ENCODE measurements around the gene HIPK3.

Gene HIPK3

GRCh38 chr11:33394431-33395109 is 137.4 kb downstream of the HIPK3 start:
- DNase-seq (ENCODE audit: low spot score): no peak

GRCh38 chr11:33396361-33396760 is 139.2 kb downstream of the HIPK3 start:
- no peak for DNase-seq (ENCODE audit: low spot score)

- DNase-seq (ENCODE audit: low spot score): no peak
These were observed 142.2 kb downstream of the HIPK3 start for GRCh38 chr11:33399421-33399820.

- DNase-seq (ENCODE audit: low spot score): no peak
These were observed 144.9 kb downstream of the HIPK3 start for GRCh38 chr11:33402066-33402465.

GRCh38 chr11:33403344-33403743 is 146.2 kb downstream of the HIPK3 start:
- DNase-seq (ENCODE audit: low spot score): no peak

GRCh38 chr11:33405834-33406602 is 148.8 kb downstream of the HIPK3 start:
- DNase-seq (ENCODE audit: low spot score): no peak
